Endodermal cell (in vitro differentiated cells): ENCODE measurements around the gene SLC16A6. TPM values are rescaled to one million over a fixed set of nuclear protein-coding genes. Genes with fewer than 3 reads are reported as not detected.
A peak's percentile ranks its signal among the peaks of the same experiment; 100 is the strongest.
"Not testable (repeated sequence)": the region's sequence is repeated elsewhere in the genome, so short reads cannot be mapped to it uniquely, and the experiment has no call there.

Source experiments
- DNase-seq: peaks from one replicate; pipeline ENCODE4 v3.0.0-alpha.2; 2017
- H3K27ac ChIP-seq: 2 replicates; pipeline ENCODE4 v1.5.1; 2013; ENCODE audit warnings: mild to moderate bottlenecking, low read depth, low read length, moderate library complexity
- H3K27me3 ChIP-seq: 2 replicates; pipeline ENCODE4 v1.6.1; 2013; ENCODE audit warnings: mild to moderate bottlenecking, low read length, moderate library complexity; ENCODE audit not compliant: insufficient read depth, control insufficient read depth, poor library complexity, severe bottlenecking
- H3K36me3 ChIP-seq: 2 replicates; pipeline ENCODE4 v1.7.0; 2013; ENCODE audit warnings: mild to moderate bottlenecking, low read length, moderate library complexity; ENCODE audit not compliant: control insufficient read depth, insufficient read depth
- H3K4me1 ChIP-seq: one replicate; pipeline ENCODE4 v1.7.0; 2013; ENCODE audit warnings: low read length; ENCODE audit not compliant: control insufficient read depth, insufficient read depth
- H3K4me3 ChIP-seq: 2 replicates; pipeline ENCODE4 v1.5.1; 2013; ENCODE audit warnings: mild to moderate bottlenecking, low read length, moderate library complexity
- H3K9ac ChIP-seq: 2 replicates; pipeline ENCODE4 v1.6.1; 2013; ENCODE audit warnings: mild to moderate bottlenecking, low read length, moderate library complexity; ENCODE audit not compliant: poor library complexity, severe bottlenecking; ENCODE audit errors: extremely low read depth
- H3K9me3 ChIP-seq: 2 replicates; pipeline ENCODE4 v1.6.1; 2013; ENCODE audit warnings: mild to moderate bottlenecking, low read length, moderate library complexity; ENCODE audit not compliant: control insufficient read depth
- H3K27ac Mint-ChIP-seq: 2 replicates; pipeline ENCODE4 v1.8.0; 2020; ENCODE audit warnings: mixed read lengths
- H3K27me3 Mint-ChIP-seq: 2 replicates; pipeline ENCODE4 v1.8.0; 2021; ENCODE audit warnings: mild to moderate bottlenecking, mixed read lengths; ENCODE audit not compliant: insufficient read depth
- H3K36me3 Mint-ChIP-seq: 2 replicates; pipeline ENCODE4 v1.8.0; 2020; ENCODE audit warnings: low read depth, mixed read lengths
- H3K4me1 Mint-ChIP-seq: 2 replicates; pipeline ENCODE4 v1.8.0; 2020; ENCODE audit warnings: mixed read lengths
- H3K4me3 Mint-ChIP-seq: 2 replicates; pipeline ENCODE4 v1.8.0; 2020; ENCODE audit warnings: mild to moderate bottlenecking, moderate library complexity, mixed read lengths
- H3K9me3 Mint-ChIP-seq: 2 replicates; pipeline ENCODE4 v1.8.0; 2020; ENCODE audit warnings: mild to moderate bottlenecking, mixed read lengths
- CTCF ChIP-seq: fragments of 200-600 bp; sonication (generic); conservative IDR thresholded peaks from 2 replicates; pipeline ENCODE4 v1.5.0; 2021; ENCODE audit warnings: antibody characterized with exemption, mild to moderate bottlenecking
- WGBS, 2 experiments: methylation state at CpG; one replicate each; pipeline versions ENCODE4 v1.1.5 to v1.1.7; 2013; ENCODE audit warnings: missing lambda C conversion rate in 2 of 2, mixed read lengths in 1 of 2; ENCODE audit not compliant: insufficient coverage in 1 of 2, insufficient read length in 1 of 2; 5-methylcytosine and 5-hydroxymethylcytosine counted together
- long read RNA-seq, 4 experiments: library from polyadenylated mRNA in 2 of 4; library from RNA in 1 of 4; library from capped mRNA in 1 of 4; stranded (forward) in 3 of 4; unstranded in 1 of 4; transcript quantifications; one replicate each; pipeline ENCODE4 v2.0.0, GENCODE V29; 2020 to 2021; ENCODE audit warnings: inconsistent platforms in 1 of 4
- polyA plus RNA-seq, 2 experiments: library from polyadenylated mRNA; stranded (reverse); fragments of 50-300 nt; gene quantifications; one replicate each; pipeline ENCODE4 v1.2.3, GENCODE V29; 2013
- total RNA-seq, 2 donors: library from RNA; stranded (reverse); fragmentation: NEBNext Ultra II Directional in 1 of 2; extraction: Animal tissue kit (Norgen Biotek cat#: 25700) in 1 of 2; gene quantifications; 2 replicates in 1 of 2; 3 replicates in 1 of 2; pipeline ENCODE4 v1.2.1, GENCODE V29; 2021

Gene SLC16A6
- under 1 TPM; 0.18 to 0.58 TPM for total RNA-seq
- 0.32 TPM for polyA plus RNA-seq (2013, experiment 1 of 2)
- polyA plus RNA-seq (2013, experiment 2 of 2), result 0.37 TPM
- long read RNA-seq, experiment 1, partial matches to known transcripts, result 0 of 1 reads
- long read RNA-seq, experiment 1, other reads (novel, unspliced or antisense), result 1 of 1 reads
- long read RNA-seq, experiment 2, result 0 reads
- long read RNA-seq, experiment 3, result 0 reads
- long read RNA-seq, experiment 4, result 0 reads

- DNase-seq, result peak; percentile 92
- Histone ChIP-seq H3K27ac (no peak within 1 kb of the TSS), H3K27me3 (peaks cover 60% of the 10 kb centered on the region), H3K4me3 (peak within 1 kb of the TSS; percentile 84), H3K36me3 (no peaks in the 10 kb centered on the region), H3K9me3 (no peaks in the 10 kb centered on the region), H3K9ac (peak within 1 kb of the TSS; percentile 78), H3K4me1 (no peaks in the 10 kb centered on the region)
- Mint-ChIP-seq H3K4me1 (peaks cover 26% of the 10 kb centered on the region), H3K27ac (no peak within 1 kb of the TSS), H3K36me3 (no peaks in the 10 kb centered on the region), H3K9me3 (no peaks in the 10 kb centered on the region), H3K4me3 (peak within 1 kb of the TSS; percentile 61), H3K27me3 (peaks cover 65% of the 10 kb centered on the region)
- TF ChIP-seq CTCF, result no peak
- WGBS, 2 experiments, result 0 to 2% methylated on average over 12 to 94 of the region's 96 CpGs
These were observed at the start of gene SLC16A6, which contains the start of gene ARSG for GRCh38 chr17:68290955-68291835. Gene SLC16A6, minus strand, starts transcription at chr17:68291127. Its CDS starts 12,807 bp downstream, at chr17:68278320. Gene ARSG, plus strand, starts transcription at chr17:68291495. Its CDS starts 15,999 bp downstream, at chr17:68307494.

- Histone ChIP-seq H3K27ac (no peak overlapping the region), H3K9me3 (peaks cover 15% of the 10 kb centered on the region), H3K27me3 (no peaks in the 10 kb centered on the region), H3K4me1 (no peaks in the 10 kb centered on the region), H3K4me3 (no peak overlapping the region), H3K9ac (no peak overlapping the region), H3K36me3 (no peaks in the 10 kb centered on the region)
- H3K4me3 Mint-ChIP-seq, result no peak overlapping the region
- H3K9me3 Mint-ChIP-seq, result peaks cover 44% of the 10 kb centered on the region
- no peak for TF ChIP-seq CTCF
- no peak overlapping the region for H3K27ac Mint-ChIP-seq
- WGBS, 2 experiments, result 93 to 100% methylated on average over 5 to 9 of the region's 9 CpGs
- no peaks in the 10 kb centered on the region for H3K4me1 Mint-ChIP-seq
- H3K27me3 Mint-ChIP-seq, result no peaks in the 10 kb centered on the region
- H3K36me3 Mint-ChIP-seq, result peaks cover 13% of the 10 kb centered on the region
- no peak for DNase-seq
These were observed 43.5 kb upstream of the SLC16A6 start for GRCh38 chr17:68334393-68334792.

GRCh38 chr17:68331932-68332331 lies 41.0 kb upstream of the SLC16A6 start:
- peaks cover 47% of the 10 kb centered on the region for H3K9me3 Mint-ChIP-seq
- H3K4me3 ChIP-seq, H3K36me3 ChIP-seq, DNase-seq, H3K4me3 Mint-ChIP-seq, H3K27ac Mint-ChIP-seq, H3K27me3 ChIP-seq, H3K4me1 ChIP-seq, H3K27ac ChIP-seq, H3K9ac ChIP-seq, H3K4me1 Mint-ChIP-seq: not testable (repeated sequence)
- 92 to 93% methylated on average over 12 of the region's 12 CpGs for WGBS, 2 experiments
- peaks cover 25% of the 10 kb centered on the region for H3K9me3 ChIP-seq
- H3K27me3 Mint-ChIP-seq, result peaks cover 10% of the 10 kb centered on the region
- peaks cover 13% of the 10 kb centered on the region for H3K36me3 Mint-ChIP-seq
